Glutamatergic neuron (in vitro differentiated cells): ENCODE measurements around the gene RAB38. TPM values are rescaled to one million over a fixed set of nuclear protein-coding genes. Genes with fewer than 3 reads are reported as not detected.
A peak's percentile ranks its signal among the peaks of the same experiment; 100 is the strongest.

Experiments
- DNase-seq: peaks from one replicate; pipeline ENCODE4 v3.0.0; 2022
- H3K27ac Mint-ChIP-seq: one replicate; pipeline ENCODE4 v1.8.0; 2020; ENCODE audit warnings: mild to moderate bottlenecking, mixed read lengths, inconsistent platforms; ENCODE audit not compliant: unreplicated experiment
- H3K27me3 Mint-ChIP-seq: one replicate; pipeline ENCODE4 v1.8.0; 2020; ENCODE audit warnings: mild to moderate bottlenecking, moderate library complexity, mixed read lengths, inconsistent platforms; ENCODE audit not compliant: unreplicated experiment
- H3K36me3 Mint-ChIP-seq: one replicate; pipeline ENCODE4 v1.8.0; 2020; ENCODE audit warnings: mild to moderate bottlenecking, mixed read lengths, inconsistent platforms; ENCODE audit not compliant: unreplicated experiment
- H3K4me1 Mint-ChIP-seq: one replicate; pipeline ENCODE4 v1.8.0; 2020; ENCODE audit warnings: mild to moderate bottlenecking, low read depth, mixed read lengths, inconsistent platforms; ENCODE audit not compliant: unreplicated experiment
- H3K4me3 Mint-ChIP-seq: one replicate; pipeline ENCODE4 v1.8.0; 2020; ENCODE audit warnings: mild to moderate bottlenecking, mixed read lengths, inconsistent platforms; ENCODE audit not compliant: unreplicated experiment
- H3K9me3 Mint-ChIP-seq: one replicate; pipeline ENCODE4 v1.8.0; 2020; ENCODE audit warnings: mild to moderate bottlenecking, moderate library complexity, mixed read lengths, inconsistent platforms; ENCODE audit not compliant: unreplicated experiment
- long read RNA-seq: library from polyadenylated mRNA; unstranded; transcript quantifications from one replicate; pipeline ENCODE4 v2.0.0, GENCODE V29; 2020; ENCODE audit not compliant: unreplicated experiment
- total RNA-seq: library from RNA; stranded (reverse); fragmentation: NEBNext Ultra II Directional; extraction: Animal tissue kit (Norgen Biotek cat#: 25700); gene quantifications from one replicate; pipeline ENCODE4 v1.2.1, GENCODE V29; 2021; ENCODE audit not compliant: unreplicated experiment
- TF ChIP-seq, protein P1 (sequence below): fragments of 200-600 bp; sonication (generic); IDR thresholded peaks from one replicate; pipeline ENCODE4 v1.5.0; 2021; ENCODE audit not compliant: partially characterized antibody, unreplicated experiment

Gene RAB38
- total RNA-seq, result 0.76 TPM
- long read RNA-seq, result 0 reads

DNA sequence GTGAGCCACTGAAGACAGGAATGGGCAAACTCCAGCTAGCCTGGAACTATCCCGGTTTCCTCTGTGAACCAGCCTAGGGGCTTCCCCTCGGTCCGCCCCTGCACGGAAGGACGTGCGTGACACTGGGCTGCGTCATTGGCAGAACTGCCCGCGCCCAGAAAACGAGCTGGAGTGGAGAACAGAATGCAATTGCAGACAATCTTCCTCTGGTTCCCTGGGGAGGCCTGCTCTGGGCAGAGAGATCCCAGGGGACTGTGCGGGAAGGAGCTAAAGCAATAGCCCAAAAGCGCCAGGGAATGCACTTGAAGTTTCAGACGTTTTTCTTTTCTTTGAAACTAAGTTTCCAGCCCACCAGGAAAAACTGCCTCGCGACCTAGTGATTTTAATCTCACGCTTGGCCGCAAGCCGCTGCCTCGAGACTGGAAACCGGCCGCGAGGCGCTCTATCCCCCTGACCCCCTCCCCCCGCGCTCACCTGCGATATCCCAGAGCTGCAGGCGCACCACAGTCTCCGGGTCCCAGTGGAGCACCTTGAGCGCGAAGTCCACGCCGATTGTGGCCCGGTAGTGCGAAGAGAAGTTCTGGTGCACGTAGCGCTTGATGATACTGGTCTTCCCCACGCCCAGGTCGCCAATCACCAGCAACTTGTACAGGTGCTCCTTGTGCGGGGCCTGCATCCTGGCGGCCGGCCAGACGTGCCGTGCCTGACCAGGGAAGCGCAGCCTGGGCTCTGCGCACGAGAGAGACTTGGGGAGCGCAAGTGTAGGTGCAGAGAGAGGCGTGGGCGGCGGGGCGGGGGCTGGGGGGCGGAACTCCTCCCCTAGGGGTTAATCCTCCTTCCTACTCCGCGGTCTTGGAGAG lies at the start of gene RAB38:
Gene RAB38, minus strand, starts transcription at position 735 of the 860 bp plus-strand sequence. Its CDS starts 59 bp downstream, at position 676.
- H3K9me3 Mint-ChIP-seq, result no peaks in the 10 kb centered on the region
- DNase-seq, result peak; percentile 34
- peak within 1 kb of the TSS; percentile 84 for H3K4me3 Mint-ChIP-seq
- no peaks in the 10 kb centered on the region for H3K36me3 Mint-ChIP-seq
- TF ChIP-seq, protein P1, sequence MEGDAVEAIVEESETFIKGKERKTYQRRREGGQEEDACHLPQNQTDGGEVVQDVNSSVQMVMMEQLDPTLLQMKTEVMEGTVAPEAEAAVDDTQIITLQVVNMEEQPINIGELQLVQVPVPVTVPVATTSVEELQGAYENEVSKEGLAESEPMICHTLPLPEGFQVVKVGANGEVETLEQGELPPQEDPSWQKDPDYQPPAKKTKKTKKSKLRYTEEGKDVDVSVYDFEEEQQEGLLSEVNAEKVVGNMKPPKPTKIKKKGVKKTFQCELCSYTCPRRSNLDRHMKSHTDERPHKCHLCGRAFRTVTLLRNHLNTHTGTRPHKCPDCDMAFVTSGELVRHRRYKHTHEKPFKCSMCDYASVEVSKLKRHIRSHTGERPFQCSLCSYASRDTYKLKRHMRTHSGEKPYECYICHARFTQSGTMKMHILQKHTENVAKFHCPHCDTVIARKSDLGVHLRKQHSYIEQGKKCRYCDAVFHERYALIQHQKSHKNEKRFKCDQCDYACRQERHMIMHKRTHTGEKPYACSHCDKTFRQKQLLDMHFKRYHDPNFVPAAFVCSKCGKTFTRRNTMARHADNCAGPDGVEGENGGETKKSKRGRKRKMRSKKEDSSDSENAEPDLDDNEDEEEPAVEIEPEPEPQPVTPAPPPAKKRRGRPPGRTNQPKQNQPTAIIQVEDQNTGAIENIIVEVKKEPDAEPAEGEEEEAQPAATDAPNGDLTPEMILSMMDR, result no peak
- no peak within 1 kb of the TSS for H3K27ac Mint-ChIP-seq
- H3K27me3 Mint-ChIP-seq, result peaks cover 3% of the 10 kb centered on the region
- H3K4me1 Mint-ChIP-seq, result no peaks in the 10 kb centered on the region

DNA sequence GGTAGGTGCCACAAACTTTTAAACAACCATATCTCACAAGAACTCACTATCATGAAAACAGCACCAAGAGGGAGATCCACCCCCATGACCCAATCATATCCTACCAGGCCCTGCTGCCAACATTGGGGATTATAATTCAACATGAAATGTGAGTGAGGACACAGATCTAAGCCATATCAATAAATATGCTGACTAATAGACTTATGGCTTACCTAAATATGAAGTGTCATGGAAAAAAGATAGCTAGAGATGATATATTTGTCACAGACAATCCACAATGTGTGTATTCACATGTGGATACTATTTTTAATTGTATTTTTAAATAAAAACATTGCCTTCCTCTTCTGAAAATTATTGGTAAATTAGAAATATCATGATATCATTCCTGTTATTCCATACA lies 38.2 kb upstream of the RAB38 start:
- Mint-ChIP-seq H3K4me3 (no peak overlapping the region), H3K27me3 (no peaks in the 10 kb centered on the region), H3K4me1 (no peaks in the 10 kb centered on the region), H3K9me3 (peaks cover 3% of the 10 kb centered on the region), H3K27ac (no peak overlapping the region), H3K36me3 (no peaks in the 10 kb centered on the region)
- TF ChIP-seq, protein P1, result no peak
- no peak for DNase-seq

GRCh38 chr11:88212300-88212699 lies 37.1 kb upstream of the RAB38 start:
- H3K27ac Mint-ChIP-seq, result no peak overlapping the region
- DNase-seq, result no peak
- no peaks in the 10 kb centered on the region for H3K4me1 Mint-ChIP-seq
- H3K4me3 Mint-ChIP-seq, result no peak overlapping the region
- no peaks in the 10 kb centered on the region for H3K36me3 Mint-ChIP-seq
- H3K27me3 Mint-ChIP-seq, result no peaks in the 10 kb centered on the region
- TF ChIP-seq, protein P1, result no peak
- peaks cover 3% of the 10 kb centered on the region for H3K9me3 Mint-ChIP-seq

- Mint-ChIP-seq H3K36me3 (no peaks in the 10 kb centered on the region), H3K4me3 (no peak overlapping the region), H3K9me3 (peaks cover 3% of the 10 kb centered on the region), H3K4me1 (no peaks in the 10 kb centered on the region), H3K27ac (no peak overlapping the region), H3K27me3 (no peaks in the 10 kb centered on the region)
- no peak for DNase-seq
- TF ChIP-seq, protein P1, result no peak
Observed at GRCh38 chr11:88208745-88209144, 33.5 kb upstream of the RAB38 start.

- no peak for DNase-seq
- Mint-ChIP-seq H3K27me3 (no peaks in the 10 kb centered on the region), H3K9me3 (no peaks in the 10 kb centered on the region), H3K4me1 (no peaks in the 10 kb centered on the region), H3K27ac (no peak overlapping the region), H3K36me3 (no peaks in the 10 kb centered on the region), H3K4me3 (no peak overlapping the region)
- TF ChIP-seq, protein P1, result no peak
Observed at GRCh38 chr11:88206751-88207150, 31.5 kb upstream of the RAB38 start.
